Fibroblast of villous mesenchyme (primary cell): Measurements from ENCODE around the gene BRWD1. TPM values are rescaled to one million over a fixed set of nuclear protein-coding genes. Genes with fewer than 3 reads are reported as not detected.

Experiments
- DNase-seq: peaks from one replicate; pipeline ENCODE4 v3.0.0-alpha.2; 2010; ENCODE audit warnings: low read depth
- H3K4me3 ChIP-seq: 2 replicates; pipeline ENCODE4 v1.5.1; 2011; ENCODE audit warnings: low read depth, mild to moderate bottlenecking, low read length
- CTCF ChIP-seq: IDR thresholded peaks from 2 replicates; pipeline ENCODE4 v1.5.1; 2012; ENCODE audit warnings: low read depth, mild to moderate bottlenecking, low read length; ENCODE audit not compliant: insufficient read depth
- total RNA-seq: library from RNA; depleted of rRNA; stranded (reverse); fragments of >200 nt; gene quantifications from 2 replicates; pipeline ENCODE4 v1.2.3, GENCODE V29; 2012

BRWD1 gene
- total RNA-seq, 1 donor, result 75.6 TPM

GRCh38 chr21:39344848-39345247 lies 31.4 kb upstream of the BRWD1 start:
- TF ChIP-seq CTCF, result no peak
- no peak overlapping the region for H3K4me3 ChIP-seq
- no peak for DNase-seq

GRCh38 chr21:39341249-39341923 lies 28.0 kb upstream of the BRWD1 start:
- no peak for DNase-seq
- H3K4me3 ChIP-seq, result no peak overlapping the region
- no peak for TF ChIP-seq CTCF

GRCh38 chr21:39340687-39341086 lies 27.3 kb upstream of the BRWD1 start:
- TF ChIP-seq CTCF, result no peak

GRCh38 chr21:39339231-39339630 lies 25.8 kb upstream of the BRWD1 start:
- DNase-seq, result no peak
- TF ChIP-seq CTCF, result no peak
- H3K4me3 ChIP-seq, result no peak overlapping the region

More at GRCh38 chr21:39340687-39341086, 27.3 kb upstream of the BRWD1 start:
- H3K4me3 ChIP-seq, result no peak overlapping the region
- no peak for DNase-seq

DNA sequence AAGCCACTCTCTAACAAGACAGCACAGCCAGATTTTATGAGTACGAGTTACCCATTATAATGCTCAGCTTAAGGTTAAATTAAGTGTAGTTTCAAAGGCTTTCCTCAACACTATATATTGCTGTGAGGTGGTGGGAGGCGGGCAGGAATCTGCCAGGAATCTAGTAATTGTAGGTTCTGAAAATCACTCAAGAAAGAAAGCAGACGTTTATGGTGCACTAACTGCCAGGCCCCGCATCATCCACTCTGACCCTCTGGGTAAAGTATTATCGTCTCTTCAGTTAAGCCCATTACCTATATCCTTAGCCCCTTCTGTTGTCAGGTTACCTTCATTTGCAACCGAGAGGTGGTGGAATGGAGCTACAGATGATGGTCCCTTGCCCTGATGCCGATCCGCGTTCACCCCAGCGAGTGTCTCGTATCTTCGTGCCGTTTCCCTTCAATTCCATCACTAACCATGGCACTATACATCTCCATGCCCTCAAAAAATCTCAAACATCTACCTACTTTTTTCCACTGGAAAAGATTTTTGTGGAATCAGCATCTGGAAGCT lies 23.1 kb upstream of the BRWD1 start:
- H3K4me3 ChIP-seq, result no peak overlapping the region
- no peak for DNase-seq
- peak; percentile 15 for TF ChIP-seq CTCF

GRCh38 chr21:39334611-39335010 lies 21.2 kb upstream of the BRWD1 start:
- no peak overlapping the region for H3K4me3 ChIP-seq
- TF ChIP-seq CTCF, result no peak
- DNase-seq, result no peak

DNA sequence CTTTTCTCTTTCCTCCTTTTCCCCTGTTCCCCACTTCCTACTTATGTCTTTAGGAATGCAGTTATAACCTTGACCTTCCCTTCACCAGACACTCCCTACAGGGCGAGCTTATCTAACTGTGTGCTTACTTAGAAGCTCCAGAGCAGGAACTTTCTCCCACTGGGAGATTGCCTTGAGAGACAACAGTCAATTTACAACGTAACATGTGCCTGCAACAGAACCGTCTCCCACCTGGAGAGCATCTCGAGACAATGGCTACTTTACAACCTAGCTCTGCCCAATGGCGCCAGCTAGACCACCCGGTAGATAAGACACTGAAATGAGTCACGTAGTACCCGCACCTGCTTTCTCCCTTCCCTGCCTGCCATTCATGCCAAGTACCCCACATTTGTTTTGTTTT lies 18.7 kb upstream of the BRWD1 start:
- no peak for TF ChIP-seq CTCF
- DNase-seq, result no peak
- no peak overlapping the region for H3K4me3 ChIP-seq
